SK-N-SH treated with all-trans-retinoic acid at 6 μM for 48 hours (cell line): ENCODE measurements around the gene BTF3L4.
A peak's percentile ranks its signal among the peaks of the same experiment; 100 is the strongest.
"Not testable (repeated sequence)": the region's sequence is repeated elsewhere in the genome, so short reads cannot be mapped to it uniquely, and the experiment has no call there.

Source experiments
- ATAC-seq: fragments of 200-7000 bp; cut with Tn5 transposase; 3 replicates; pipeline ENCODE4 v1.9.1; 2020; ENCODE audit warnings: mild to moderate bottlenecking, moderate library complexity
- ARNTL ChIP-seq: fragments of 450-650 bp; formaldehyde crosslinking; IDR thresholded peaks from 2 replicates; pipeline ENCODE4 v1.5.0; 2020; ENCODE audit warnings: low read depth, mild to moderate bottlenecking, moderate library complexity, borderline replicate concordance
- BACH2 ChIP-seq: fragments of 250-450 bp; sonication (Bioruptor Pico); IDR thresholded peaks from 2 replicates; pipeline ENCODE4 v1.9.0; 2021; ENCODE audit warnings: mild to moderate bottlenecking, borderline replicate concordance
- CREB5 ChIP-seq: fragments of 250-450 bp; sonication (Bioruptor Pico); IDR thresholded peaks from 2 replicates; pipeline ENCODE4 v1.5.1; 2020; ENCODE audit warnings: low read depth, mild to moderate bottlenecking, moderate library complexity
- CSDC2 ChIP-seq: fragments of 250-450 bp; sonication (Bioruptor Pico); IDR thresholded peaks from 2 replicates; pipeline ENCODE4 v1.5.0; 2020; ENCODE audit warnings: mild to moderate bottlenecking, moderate library complexity
- CSRNP3 ChIP-seq: fragments of 250-450 bp; sonication (Bioruptor Pico); IDR thresholded peaks from 2 replicates; pipeline ENCODE4 v1.5.1; 2021; ENCODE audit warnings: mild to moderate bottlenecking, moderate library complexity
- ESRRG ChIP-seq: fragments of 250-450 bp; sonication (Bioruptor Pico); IDR thresholded peaks from 2 replicates; pipeline ENCODE4 v1.6.1; 2021; ENCODE audit warnings: mild to moderate bottlenecking
- GLIS3 ChIP-seq: fragments of 250-450 bp; sonication (Bioruptor Pico); IDR thresholded peaks from 2 replicates; pipeline ENCODE4 v1.5.0; 2020; ENCODE audit warnings: mild to moderate bottlenecking, moderate library complexity
- ISL1 ChIP-seq: fragments of 250-450 bp; sonication (Bioruptor Pico); IDR thresholded peaks from 2 replicates; pipeline ENCODE4 v2.1.2; 2022; ENCODE audit warnings: mild to moderate bottlenecking, moderate library complexity
- OSR1 ChIP-seq: fragments of 250-450 bp; sonication (Bioruptor Pico); IDR thresholded peaks from 2 replicates; pipeline ENCODE4 v1.8.0; 2022; ENCODE audit warnings: moderate library complexity, mild to moderate bottlenecking, inconsistent platforms
- PATZ1 ChIP-seq: fragments of 250-450 bp; sonication (Bioruptor Pico); IDR thresholded peaks from 2 replicates; pipeline ENCODE4 v1.8.0; 2020; ENCODE audit warnings: mild to moderate bottlenecking, moderate library complexity, borderline replicate concordance
- POU6F1 ChIP-seq: fragments of 250-450 bp; sonication (Bioruptor Pico); IDR thresholded peaks from 2 replicates; pipeline ENCODE4 v1.8.0; 2021; ENCODE audit warnings: low read depth, mild to moderate bottlenecking, moderate library complexity, borderline replicate concordance
- PPARA ChIP-seq: fragments of 250-450 bp; sonication (Bioruptor Pico); IDR thresholded peaks from 2 replicates; pipeline ENCODE4 v1.5.0; 2020; ENCODE audit warnings: mild to moderate bottlenecking, borderline replicate concordance
- RARB ChIP-seq: fragments of 250-450 bp; sonication (Bioruptor Pico); IDR thresholded peaks from 2 replicates; pipeline ENCODE4 v1.8.0; 2021; ENCODE audit warnings: mild to moderate bottlenecking, moderate library complexity
- SNAI2 ChIP-seq: fragments of 250-450 bp; sonication (Bioruptor Pico); IDR thresholded peaks from 2 replicates; pipeline ENCODE4 v1.5.0; 2020; ENCODE audit warnings: mild to moderate bottlenecking, moderate library complexity
- TCF4 ChIP-seq: fragments of 250-450 bp; sonication (Bioruptor Pico); IDR thresholded peaks from 2 replicates; pipeline ENCODE4 v1.8.0; 2021; ENCODE audit warnings: mild to moderate bottlenecking, moderate library complexity, borderline replicate concordance
- TOX ChIP-seq: fragments of 250-450 bp; sonication (Bioruptor Pico); IDR thresholded peaks from 2 replicates; pipeline ENCODE4 v1.8.0; 2021; ENCODE audit warnings: mild to moderate bottlenecking, moderate library complexity, borderline replicate concordance
- TSHZ2 ChIP-seq: fragments of 250-450 bp; sonication (Bioruptor Pico); IDR thresholded peaks from 2 replicates; pipeline ENCODE4 v1.5.0; 2020; ENCODE audit warnings: mild to moderate bottlenecking, moderate library complexity
- ZC3H10 ChIP-seq: fragments of 250-450 bp; sonication (Bioruptor Pico); IDR thresholded peaks from 2 replicates; pipeline ENCODE4 v1.5.1; 2021; ENCODE audit warnings: mild to moderate bottlenecking, moderate library complexity
- ZFP3 ChIP-seq: fragments of 250-450 bp; sonication (Bioruptor Pico); IDR thresholded peaks from 2 replicates; pipeline ENCODE4 v1.5.0; 2020; ENCODE audit warnings: mild to moderate bottlenecking, moderate library complexity
- ZFP30 ChIP-seq: fragments of 450-650 bp; formaldehyde crosslinking; IDR thresholded peaks from 2 replicates; pipeline ENCODE4 v1.5.0; 2022; ENCODE audit warnings: mild to moderate bottlenecking, moderate library complexity
- ZNF565 ChIP-seq: fragments of 450-650 bp; formaldehyde crosslinking; conservative IDR thresholded peaks from 2 replicates; pipeline ENCODE4 v1.5.0; 2020; ENCODE audit warnings: low read depth, mild to moderate bottlenecking, moderate library complexity
- ZNF70 ChIP-seq: fragments of 450-650 bp; formaldehyde crosslinking; IDR thresholded peaks from 2 replicates; pipeline ENCODE4 v1.5.0; 2020; ENCODE audit warnings: mild to moderate bottlenecking, moderate library complexity
- ZNF8 ChIP-seq: fragments of 450-650 bp; formaldehyde crosslinking; IDR thresholded peaks from 2 replicates; pipeline ENCODE4 v1.5.0; 2020; ENCODE audit warnings: mild to moderate bottlenecking, moderate library complexity

BTF3L4 gene

GRCh38 chr1:52026278-52026677, 29.8 kb upstream of the BTF3L4 start:
- no peak for ATAC-seq
- no peak for TF ChIP-seq OSR1 (CRISPR knock-in tag)
- TF ChIP-seq TCF4 (CRISPR knock-in tag), result no peak
- TF ChIP-seq TOX (CRISPR knock-in tag), result no peak
- TF ChIP-seq TSHZ2, result no peak
- no peak for TF ChIP-seq ZNF70 (CRISPR knock-in tag)
- TF ChIP-seq CSDC2 (CRISPR knock-in tag), result no peak

GRCh38 chr1:52028328-52028727, 27.8 kb upstream of the BTF3L4 start:
- TF ChIP-seq PPARA, result no peak
- no peak for TF ChIP-seq GLIS3 (CRISPR knock-in tag)
- TF ChIP-seq TOX (CRISPR knock-in tag), result no peak
- TF ChIP-seq ZFP3, result no peak
- TF ChIP-seq POU6F1, result no peak
- TF ChIP-seq ESRRG (CRISPR knock-in tag), result no peak
- no peak for TF ChIP-seq ZNF565
- no peak for TF ChIP-seq CSRNP3
- no peak for TF ChIP-seq OSR1 (CRISPR knock-in tag)
- TF ChIP-seq ARNTL, result no peak
- no peak for TF ChIP-seq ISL1
- no peak for TF ChIP-seq BACH2 (CRISPR knock-in tag)
- TF ChIP-seq ZC3H10 (CRISPR knock-in tag), result no peak
- TF ChIP-seq SNAI2 (CRISPR knock-in tag), result no peak
- TF ChIP-seq ZNF8 (CRISPR knock-in tag), result no peak
- ATAC-seq, result no peak

- not testable (repeated sequence) for ATAC-seq
Observed at GRCh38 chr1:52028839-52029238, 27.3 kb upstream of the BTF3L4 start.

GRCh38 chr1:52032124-52032784, 23.8 kb upstream of the BTF3L4 start:
- peak; percentile 32; the same call in 2 of the 3 replicates for ATAC-seq
- TF ChIP-seq CREB5 (CRISPR knock-in tag) (no peak), POU6F1 (no peak), ZFP30 (CRISPR knock-in tag) (no peak), ISL1 (no peak), OSR1 (CRISPR knock-in tag) (no peak), RARB (no peak), PATZ1 (CRISPR knock-in tag) (no peak), ESRRG (CRISPR knock-in tag) (no peak), SNAI2 (CRISPR knock-in tag) (no peak), PPARA (no peak), CSRNP3 (no peak), ZFP3 (no peak), BACH2 (CRISPR knock-in tag) (no peak), ZNF565 (no peak), ZNF70 (CRISPR knock-in tag) (no peak), ZC3H10 (CRISPR knock-in tag) (no peak), ARNTL (no peak)
